Ascending aorta (tissue), 2 donors: ENCODE results near the gene LRRC7. TPM values are rescaled to one million over a fixed set of nuclear protein-coding genes. Genes with fewer than 3 reads are reported as not detected.

Experiments used
- DNase-seq, 2 donors: peaks; one replicate each; pipeline ENCODE4 v3.0.0-alpha.2; 2019; ENCODE audit warnings: low spot score in 2 of 2
- H3K27ac ChIP-seq, 2 donors: fragments of 200-600 bp; sonication (generic); one replicate each; pipeline ENCODE4 v1.5.1; 2016 to 2017; ENCODE audit warnings: mild to moderate bottlenecking in 1 of 2
- H3K27me3 ChIP-seq: fragments of 200-600 bp; sonication (generic); one replicate; pipeline ENCODE4 v1.5.1; 2017
- H3K36me3 ChIP-seq, 2 donors: fragments of 200-600 bp; sonication (generic); one replicate each; pipeline ENCODE4 v1.5.1; 2016
- H3K4me1 ChIP-seq, 2 donors: fragments of 200-600 bp; sonication (generic); one replicate each; pipeline ENCODE4 v1.5.1; 2016 to 2017; ENCODE audit warnings: mild to moderate bottlenecking in 1 of 2
- H3K4me3 ChIP-seq, 2 donors: fragments of 200-600 bp; sonication (generic); one replicate each; pipeline ENCODE4 v1.5.1; 2016 to 2017; ENCODE audit warnings: mild to moderate bottlenecking in 1 of 2
- H3K9me3 ChIP-seq, 2 donors: fragments of 200-600 bp; sonication (generic); one replicate each; pipeline ENCODE4 v1.5.1; 2016
- intact Hi-C: fragments of 100-400 bp; cut with DNase I; formaldehyde crosslinking; loops from one replicate; pipeline ENCODE4 v1.15.1; 2023
- total RNA-seq: library from RNA; depleted of rRNA; stranded (reverse); fragments of >200 nt; gene quantifications from one replicate; pipeline ENCODE4 v1.1.0, GENCODE V29; 2016
- TF ChIP-seq, protein P1 (sequence below), 3 experiments: fragments of 200-600 bp in 2 of 3; fragments of 450-650 bp in 1 of 3; sonication (generic) in 2 of 3; IDR thresholded peaks; one replicate each; pipeline ENCODE4 v1.5.1; 2016 to 2019; ENCODE audit warnings: antibody characterized with exemption in 3 of 3, mild to moderate bottlenecking in 1 of 3, moderate library complexity in 1 of 3

LRRC7 gene
- total RNA-seq, 1 donor from 2014 or later, result not detected

DNA sequence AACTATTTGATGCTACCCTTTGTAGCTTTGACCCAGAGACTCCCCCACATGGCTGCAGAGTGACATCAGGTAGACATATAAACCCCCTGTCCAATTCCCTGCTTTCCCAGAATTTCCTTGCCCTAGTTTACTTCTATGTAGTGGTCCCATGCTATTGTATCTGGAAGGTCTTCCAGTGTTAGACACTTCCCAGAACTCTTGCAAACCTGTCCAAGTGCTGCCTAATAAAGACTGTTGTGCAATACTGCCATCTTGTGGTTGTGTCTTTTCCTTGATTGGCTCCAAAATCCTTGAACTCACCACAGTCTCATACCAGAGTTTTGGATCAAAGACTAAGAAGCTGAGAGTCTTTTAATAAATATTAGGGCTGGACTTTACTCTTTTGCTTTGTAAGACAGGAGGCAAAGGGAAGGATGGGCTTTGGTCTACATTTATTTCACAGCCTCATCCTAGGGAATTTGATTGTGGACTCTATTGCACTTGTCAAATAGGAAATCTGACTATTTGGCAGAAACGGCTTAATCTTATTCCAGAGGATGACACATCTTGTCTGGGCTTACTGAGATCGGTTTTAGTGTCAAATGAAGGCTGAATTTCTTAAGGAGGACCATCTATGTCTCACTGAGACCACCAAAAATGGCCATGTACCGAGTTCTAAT lies 169.9 kb downstream of the LRRC7 start:
- TF ChIP-seq, protein P1, sequence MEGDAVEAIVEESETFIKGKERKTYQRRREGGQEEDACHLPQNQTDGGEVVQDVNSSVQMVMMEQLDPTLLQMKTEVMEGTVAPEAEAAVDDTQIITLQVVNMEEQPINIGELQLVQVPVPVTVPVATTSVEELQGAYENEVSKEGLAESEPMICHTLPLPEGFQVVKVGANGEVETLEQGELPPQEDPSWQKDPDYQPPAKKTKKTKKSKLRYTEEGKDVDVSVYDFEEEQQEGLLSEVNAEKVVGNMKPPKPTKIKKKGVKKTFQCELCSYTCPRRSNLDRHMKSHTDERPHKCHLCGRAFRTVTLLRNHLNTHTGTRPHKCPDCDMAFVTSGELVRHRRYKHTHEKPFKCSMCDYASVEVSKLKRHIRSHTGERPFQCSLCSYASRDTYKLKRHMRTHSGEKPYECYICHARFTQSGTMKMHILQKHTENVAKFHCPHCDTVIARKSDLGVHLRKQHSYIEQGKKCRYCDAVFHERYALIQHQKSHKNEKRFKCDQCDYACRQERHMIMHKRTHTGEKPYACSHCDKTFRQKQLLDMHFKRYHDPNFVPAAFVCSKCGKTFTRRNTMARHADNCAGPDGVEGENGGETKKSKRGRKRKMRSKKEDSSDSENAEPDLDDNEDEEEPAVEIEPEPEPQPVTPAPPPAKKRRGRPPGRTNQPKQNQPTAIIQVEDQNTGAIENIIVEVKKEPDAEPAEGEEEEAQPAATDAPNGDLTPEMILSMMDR (IDR thresholded peaks at IDR 0.05), result peak in 2 of 3 experiments; percentile 31 to 49

GRCh38 chr1:69738458-69739250 lies 170.9 kb downstream of the LRRC7 start:
- Histone ChIP-seq H3K27ac (no peak overlapping the region), H3K27me3 (no peaks in the 10 kb centered on the region), H3K4me3 (no peak overlapping the region), H3K36me3 (no peaks in the 10 kb centered on the region), H3K4me1 (no peaks in the 10 kb centered on the region), H3K9me3 (no peaks in the 10 kb centered on the region)
- DNase-seq, result no peak
- intact Hi-C loops, result no loop called here
- TF ChIP-seq, protein P1 (IDR thresholded peaks at IDR 0.05), result no peak

More for the DNA sequence above, 169.9 kb downstream of the LRRC7 start:
- DNase-seq, result no peak
- Histone ChIP-seq H3K9me3 (no peaks in the 10 kb centered on the region), H3K4me3 (no peak overlapping the region), H3K27ac (no peak overlapping the region), H3K27me3 (no peaks in the 10 kb centered on the region), H3K4me1 (no peaks in the 10 kb centered on the region), H3K36me3 (no peaks in the 10 kb centered on the region)
- intact Hi-C loops, result no loop called here

- Histone ChIP-seq H3K4me3 (no peak overlapping the region), H3K27me3 (no peaks in the 10 kb centered on the region), H3K27ac (no peak overlapping the region), H3K9me3 (no peaks in the 10 kb centered on the region), H3K4me1 (no peaks in the 10 kb centered on the region), H3K36me3 (no peaks in the 10 kb centered on the region)
- intact Hi-C loops, result no loop called here
- DNase-seq, result no peak
- TF ChIP-seq, protein P1 (IDR thresholded peaks at IDR 0.05), result no peak
These were observed 171.5 kb downstream of the LRRC7 start for GRCh38 chr1:69739251-69739605.

GRCh38 chr1:69743146-69743545 lies 175.4 kb downstream of the LRRC7 start:
- Histone ChIP-seq H3K4me3 (no peak overlapping the region), H3K9me3 (no peaks in the 10 kb centered on the region), H3K27ac (no peak overlapping the region), H3K4me1 (no peaks in the 10 kb centered on the region), H3K27me3 (no peaks in the 10 kb centered on the region), H3K36me3 (no peaks in the 10 kb centered on the region)
- intact Hi-C loops, result no loop called here
- DNase-seq, result no peak
- TF ChIP-seq, protein P1 (IDR thresholded peaks at IDR 0.05), result no peak

- Histone ChIP-seq H3K36me3 (no peaks in the 10 kb centered on the region), H3K27me3 (no peaks in the 10 kb centered on the region), H3K27ac (no peak overlapping the region), H3K4me1 (no peaks in the 10 kb centered on the region), H3K4me3 (no peak overlapping the region), H3K9me3 (no peaks in the 10 kb centered on the region)
- intact Hi-C loops, result no loop called here
- TF ChIP-seq, protein P1 (IDR thresholded peaks at IDR 0.05), result no peak
- DNase-seq, result no peak
These were observed 176.7 kb downstream of the LRRC7 start for GRCh38 chr1:69744381-69744780.
